ENCODE results near the gene CECR2.

DNA sequence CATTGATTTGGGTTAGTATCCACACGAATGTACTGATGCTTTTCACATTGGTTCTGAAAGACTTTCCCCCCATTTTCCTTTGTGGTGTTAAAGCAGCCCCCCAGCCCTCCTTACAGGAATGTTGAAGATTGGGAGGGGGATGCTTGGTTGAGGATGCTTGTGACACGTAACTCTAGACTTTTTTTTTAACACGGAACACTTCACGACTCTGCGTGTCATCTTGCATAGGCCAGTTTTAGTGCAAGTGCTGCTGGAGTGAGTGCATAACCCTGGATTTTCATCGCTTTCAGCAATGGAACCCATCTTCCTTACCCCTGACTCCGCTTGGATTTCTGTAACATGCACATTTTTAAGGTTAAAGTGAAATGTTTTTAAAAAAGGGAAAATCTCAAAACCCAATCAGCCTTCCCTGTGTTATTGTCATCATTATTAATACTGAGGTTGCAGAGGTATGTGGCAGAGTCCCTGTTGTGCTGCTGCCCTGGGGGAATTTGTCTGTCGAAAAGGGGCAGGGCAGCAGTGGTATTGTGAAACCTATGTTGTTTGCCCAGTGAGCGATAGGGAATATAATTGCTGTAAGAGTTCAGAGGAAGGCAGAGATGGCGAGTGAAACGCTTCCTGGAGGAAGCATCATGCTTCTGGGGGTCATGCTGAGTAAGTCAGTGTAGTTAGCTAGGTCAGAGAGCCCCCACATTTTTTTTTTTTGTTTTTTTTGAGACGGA lies 12.1 kb downstream of the CECR2 start:
- TF ChIP-seq, protein P1, sequence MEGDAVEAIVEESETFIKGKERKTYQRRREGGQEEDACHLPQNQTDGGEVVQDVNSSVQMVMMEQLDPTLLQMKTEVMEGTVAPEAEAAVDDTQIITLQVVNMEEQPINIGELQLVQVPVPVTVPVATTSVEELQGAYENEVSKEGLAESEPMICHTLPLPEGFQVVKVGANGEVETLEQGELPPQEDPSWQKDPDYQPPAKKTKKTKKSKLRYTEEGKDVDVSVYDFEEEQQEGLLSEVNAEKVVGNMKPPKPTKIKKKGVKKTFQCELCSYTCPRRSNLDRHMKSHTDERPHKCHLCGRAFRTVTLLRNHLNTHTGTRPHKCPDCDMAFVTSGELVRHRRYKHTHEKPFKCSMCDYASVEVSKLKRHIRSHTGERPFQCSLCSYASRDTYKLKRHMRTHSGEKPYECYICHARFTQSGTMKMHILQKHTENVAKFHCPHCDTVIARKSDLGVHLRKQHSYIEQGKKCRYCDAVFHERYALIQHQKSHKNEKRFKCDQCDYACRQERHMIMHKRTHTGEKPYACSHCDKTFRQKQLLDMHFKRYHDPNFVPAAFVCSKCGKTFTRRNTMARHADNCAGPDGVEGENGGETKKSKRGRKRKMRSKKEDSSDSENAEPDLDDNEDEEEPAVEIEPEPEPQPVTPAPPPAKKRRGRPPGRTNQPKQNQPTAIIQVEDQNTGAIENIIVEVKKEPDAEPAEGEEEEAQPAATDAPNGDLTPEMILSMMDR (conservative IDR thresholded peaks at IDR 0.05 in 1 of 2, IDR thresholded peaks at IDR 0.05 in 1 of 2; ENCODE audit: extremely low read depth in 1 of 2, insufficient read depth in 1 of 2, low read depth in 1 of 2, low read length in 2 of 2): no peak
- no peak for TF ChIP-seq EZH2 (IDR thresholded peaks at IDR 0.05; ENCODE audit: borderline replicate concordance, low read length)
